Anterior cingulate cortex (tissue), 58 donors: ENCODE measurements around the gene OSBPL10.

Experiments used
- DNase-seq, 58 donors: peaks; one replicate each; lab custom pipeline; 2025; lab: John Stamatoyannopoulos, UW

The OSBPL10 gene

DNA sequence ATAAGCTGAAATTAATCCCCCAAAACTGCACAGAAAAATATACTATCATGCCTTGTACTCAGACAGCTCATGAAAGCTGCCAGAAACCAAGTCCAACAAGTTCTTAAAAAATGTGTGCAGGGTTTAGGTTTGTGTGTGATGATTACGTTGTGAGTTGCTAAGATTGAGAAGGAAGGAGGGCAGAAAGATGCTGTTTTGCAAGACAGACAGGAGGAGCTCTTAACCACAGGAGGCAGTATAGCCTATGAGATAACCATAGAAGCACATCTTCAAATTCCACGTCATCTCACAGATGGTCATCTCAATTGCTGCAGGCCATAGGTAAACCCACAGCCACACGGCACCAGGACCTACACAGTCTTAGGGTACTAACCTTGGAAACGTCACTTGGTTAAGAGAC, 256.4 kb downstream of the OSBPL10 start:
- DNase-seq: no peak

- DNase-seq: no peak
These were observed 256.9 kb downstream of the OSBPL10 start for GRCh38 chr3:31724116-31724515.

DNA sequence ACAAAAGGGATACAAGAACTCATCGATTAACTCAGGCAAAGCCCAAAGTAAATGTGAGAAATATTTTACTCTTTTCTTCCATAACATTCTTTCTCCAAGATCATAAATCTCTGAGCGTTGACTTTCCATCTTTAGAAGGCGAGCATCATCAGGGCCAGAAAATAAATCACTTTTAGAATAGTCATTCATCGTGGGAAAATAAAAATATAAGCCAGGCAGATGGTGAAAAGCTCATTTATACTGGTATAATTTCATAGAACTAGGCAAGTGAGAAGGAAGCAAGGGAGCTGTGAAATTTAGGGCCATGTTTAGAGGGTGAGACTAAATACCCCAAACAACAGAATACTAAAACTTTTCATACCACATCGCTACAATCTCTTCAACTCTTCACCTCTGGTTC, 257.4 kb downstream of the OSBPL10 start:
- no peak for DNase-seq

- DNase-seq: no peak
These were observed 259.4 kb downstream of the OSBPL10 start for GRCh38 chr3:31721676-31722075.

DNA sequence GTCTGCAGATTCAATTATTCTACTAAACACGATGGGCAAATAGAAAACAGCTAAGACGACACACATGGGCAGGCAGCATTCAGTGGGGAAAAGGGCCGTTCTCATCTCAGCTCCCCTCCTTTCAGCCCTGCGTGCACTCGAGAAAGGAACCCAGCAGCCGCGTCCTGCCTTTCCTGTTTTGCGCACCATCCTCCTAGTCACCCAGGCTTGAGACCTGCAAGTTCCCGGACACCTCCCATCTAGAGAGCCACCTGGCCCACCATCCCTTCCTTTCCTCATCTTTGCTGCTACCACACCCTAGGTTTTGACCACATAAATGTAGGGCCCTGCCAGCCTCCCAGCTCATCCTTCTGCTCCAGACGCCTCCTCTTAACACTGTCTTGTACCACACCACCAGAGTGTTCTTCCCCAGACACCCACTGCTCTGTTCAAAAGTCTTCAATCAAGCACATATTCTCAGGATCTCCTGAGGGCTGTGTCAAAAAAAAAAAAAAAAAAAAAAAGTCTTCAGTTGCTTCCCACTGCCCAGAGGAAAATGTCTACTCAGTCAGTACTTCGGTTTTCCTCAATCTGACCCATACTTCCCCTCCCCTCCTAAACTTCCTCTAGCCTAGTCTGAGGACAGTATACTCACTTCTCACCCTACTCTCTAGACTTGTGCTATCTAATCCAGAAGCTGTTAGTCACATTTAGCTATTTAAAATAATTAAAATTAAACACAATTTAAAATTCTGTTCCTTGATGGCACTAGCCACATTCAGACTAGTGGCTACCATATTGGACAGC, 266.4 kb downstream of the OSBPL10 start:
- DNase-seq: no peak

DNA sequence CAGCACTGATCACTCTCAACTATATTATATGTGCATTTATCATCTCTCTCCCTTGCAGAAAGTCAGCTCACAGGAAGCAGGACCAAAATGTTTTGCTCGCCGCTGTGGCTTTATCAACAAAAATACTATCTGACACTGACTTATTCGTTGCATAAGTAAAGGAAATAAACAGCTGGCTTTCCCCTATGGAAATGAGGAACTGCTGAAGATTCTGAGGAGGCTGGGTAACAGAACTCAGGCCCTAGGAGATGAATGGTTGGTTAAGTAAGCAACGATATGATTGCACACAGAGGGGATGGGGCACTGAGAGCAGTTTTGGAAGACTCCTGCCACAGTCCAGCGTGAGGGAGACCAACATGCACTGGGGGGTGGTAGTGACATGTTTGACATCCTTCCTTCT, 267.2 kb downstream of the OSBPL10 start:
- no peak for DNase-seq

DNA sequence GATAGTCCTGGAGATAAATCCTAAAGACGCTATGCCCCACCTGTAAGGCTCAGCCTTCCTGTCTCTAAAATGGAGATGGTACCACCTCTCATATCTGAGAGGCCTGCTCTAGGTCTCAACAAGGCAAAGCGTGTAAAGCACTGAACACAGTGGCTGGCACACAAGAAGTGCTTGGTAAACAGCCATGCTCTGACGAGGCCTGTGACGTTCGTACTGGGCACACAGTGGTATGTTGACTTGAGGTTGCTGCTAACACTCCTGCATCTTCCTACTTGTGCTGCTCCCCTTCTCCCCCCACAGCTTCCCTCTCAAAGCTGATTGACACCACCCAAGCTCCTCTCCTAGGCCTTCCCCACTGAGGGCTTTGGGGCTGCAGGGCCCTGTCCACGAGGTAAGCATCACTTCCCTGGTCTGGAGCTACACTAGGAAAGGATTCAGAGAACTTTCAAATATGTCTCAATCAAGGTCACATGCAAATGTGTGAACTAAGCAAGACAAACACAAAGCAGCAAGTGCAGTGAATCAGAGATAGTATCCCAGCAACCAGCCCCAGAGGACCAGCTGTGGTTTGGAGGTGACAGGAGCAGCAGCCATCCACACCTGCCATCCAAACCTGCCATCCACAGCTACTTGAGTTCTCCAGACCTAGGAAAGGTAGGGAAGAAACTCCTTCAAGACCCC, 270.8 kb downstream of the OSBPL10 start:
- DNase-seq: peak in 1 of 58 donors; percentile 6

DNA sequence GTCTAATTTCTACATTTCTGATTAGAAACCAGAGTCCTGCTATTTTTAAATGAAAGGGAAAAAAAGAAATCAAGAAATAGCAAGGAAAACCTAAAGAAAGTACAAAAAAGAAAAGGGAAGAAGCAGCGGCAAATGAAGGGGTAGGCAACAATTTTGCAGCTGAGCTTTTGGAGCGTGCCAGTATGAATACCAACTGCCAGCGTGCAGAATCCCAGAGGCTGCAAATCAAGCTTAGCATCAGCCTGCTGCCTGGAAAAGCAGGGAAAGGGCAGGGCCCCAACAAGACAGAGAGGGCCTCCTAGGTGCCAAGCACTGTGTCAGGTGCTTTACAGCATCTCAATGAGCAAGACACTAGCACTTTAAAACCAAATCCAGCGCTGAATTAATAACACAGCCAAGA, 271.5 kb downstream of the OSBPL10 start:
- DNase-seq: peak in 11 of 58 donors; percentile 4 to 46 (median 10)

DNA sequence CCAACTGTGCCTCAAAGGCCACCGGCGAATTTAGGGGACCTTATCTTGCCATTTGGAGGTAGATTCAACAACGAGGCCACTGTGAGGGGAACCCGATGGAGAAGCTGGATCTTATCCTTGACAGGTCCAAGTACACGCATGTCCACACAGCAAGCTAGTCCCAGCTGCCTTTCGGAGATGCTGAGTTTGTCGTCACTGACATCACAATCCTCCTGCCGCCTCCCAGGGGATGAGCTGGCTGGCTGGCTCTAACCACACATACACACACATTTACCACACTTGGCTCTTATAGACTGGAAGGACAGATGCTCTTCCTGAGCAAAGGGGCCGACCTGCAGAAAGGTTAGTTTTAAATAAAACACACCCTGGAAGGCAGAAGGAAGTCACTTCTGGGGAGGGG, 272.1 kb downstream of the OSBPL10 start:
- DNase-seq: peak in 3 of 58 donors; percentile 7 to 11 (median 11)

DNA sequence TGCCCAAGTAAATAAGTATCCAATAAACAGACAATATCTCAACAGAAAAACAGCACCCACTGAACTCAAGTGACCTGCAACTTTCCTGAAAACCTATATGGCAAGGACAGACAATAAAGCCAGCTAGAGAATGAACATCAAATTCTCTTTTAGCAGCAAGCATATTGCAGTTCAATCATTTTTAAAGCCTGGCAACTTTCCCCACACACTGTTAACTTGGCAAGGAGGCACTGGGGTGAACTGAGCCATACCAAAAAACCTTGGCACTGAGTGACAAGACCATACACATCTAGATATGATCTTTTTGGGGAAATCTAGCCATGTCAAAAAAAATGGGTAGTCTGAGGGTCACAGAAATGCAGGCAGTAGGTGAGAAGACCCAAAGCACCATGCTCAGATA, 273.8 kb downstream of the OSBPL10 start:
- no peak for DNase-seq

- DNase-seq: no peak
These were observed 275.3 kb downstream of the OSBPL10 start for GRCh38 chr3:31705736-31706135.

GRCh38 chr3:31704591-31705179, 276.4 kb downstream of the OSBPL10 start:
- peak in 10 of 58 donors; percentile 2 to 58 (median 10) for DNase-seq

DNA sequence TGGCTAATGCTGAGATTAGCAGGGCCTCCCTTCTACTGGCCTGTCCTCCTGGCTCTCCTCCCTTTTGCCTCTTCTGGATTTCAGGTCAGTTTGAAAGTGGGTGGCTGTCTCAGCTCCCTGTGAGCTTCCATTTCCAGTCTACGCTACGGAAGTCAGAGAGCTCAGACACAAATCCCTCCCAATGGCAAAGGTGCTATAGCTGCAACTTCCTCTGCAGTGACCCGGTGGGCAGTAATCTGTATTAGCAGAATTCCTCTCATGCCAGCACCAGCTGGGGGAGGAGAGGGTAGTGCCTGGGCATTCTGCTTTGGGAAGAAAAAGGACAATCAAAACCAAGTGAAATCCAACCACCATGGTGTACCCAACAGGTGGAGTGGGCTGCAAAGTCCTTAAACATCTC, 276.9 kb downstream of the OSBPL10 start:
- no peak for DNase-seq

DNA sequence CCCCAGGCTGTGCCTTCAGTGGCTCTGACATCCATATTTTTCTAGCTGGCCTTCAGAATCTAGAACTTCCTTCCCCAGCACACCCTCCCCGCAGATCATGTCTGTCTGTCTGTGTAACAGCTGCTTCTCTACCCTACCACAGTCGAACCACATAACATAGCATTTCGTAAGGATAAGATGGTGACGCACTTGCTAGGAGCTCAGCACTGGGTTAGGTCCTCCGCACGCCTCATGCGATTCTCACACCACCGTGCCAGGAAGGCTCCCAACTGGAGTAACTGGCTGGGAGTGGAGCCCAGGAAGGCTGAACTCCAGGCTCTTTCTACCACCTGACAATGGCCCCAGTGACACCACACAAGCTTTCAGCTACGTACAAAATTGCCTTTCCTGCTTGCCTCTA, 279.8 kb downstream of the OSBPL10 start:
- no peak for DNase-seq

- DNase-seq: no peak
These were observed 281.6 kb downstream of the OSBPL10 start for GRCh38 chr3:31699309-31699953.

- DNase-seq: no peak
These were observed 284.1 kb downstream of the OSBPL10 start for GRCh38 chr3:31696815-31697548.

GRCh38 chr3:31696009-31696297, 285.1 kb downstream of the OSBPL10 start:
- no peak for DNase-seq

DNA sequence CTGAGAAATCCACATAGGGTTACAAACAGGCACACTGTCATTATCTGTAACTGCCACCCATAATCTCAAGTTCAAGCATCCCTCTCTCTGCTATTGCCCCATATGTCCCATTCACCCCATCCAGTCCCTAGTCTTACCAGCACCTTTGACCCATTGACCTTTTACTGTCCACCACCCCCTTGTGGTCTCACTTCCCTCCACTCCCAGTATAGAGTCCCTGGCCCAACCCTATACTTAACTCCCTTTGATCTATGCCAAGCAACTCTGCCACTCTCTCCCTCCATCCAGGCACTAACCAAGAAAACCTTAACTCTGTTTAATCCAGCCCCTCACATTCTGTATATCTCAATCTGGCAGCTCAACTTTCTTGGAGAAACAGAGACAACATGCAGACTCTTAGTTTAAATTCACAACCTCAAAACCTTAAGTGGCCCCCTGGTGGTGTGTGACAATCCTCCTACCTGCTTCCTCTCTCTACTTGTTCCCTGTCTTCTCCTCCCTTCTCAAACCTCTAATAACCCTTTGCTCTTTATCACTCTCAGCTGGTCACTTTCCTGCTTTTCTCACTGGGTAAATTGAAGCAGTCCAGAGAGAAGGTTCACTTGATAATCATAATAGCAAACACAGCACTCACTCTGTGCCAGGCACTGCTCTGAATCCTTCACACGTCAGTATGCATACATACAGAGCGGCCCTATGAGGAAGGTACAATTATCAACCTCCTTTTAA, 285.6 kb downstream of the OSBPL10 start:
- no peak for DNase-seq

- DNase-seq: no peak
These were observed 287.7 kb downstream of the OSBPL10 start for GRCh38 chr3:31693346-31693745.

DNA sequence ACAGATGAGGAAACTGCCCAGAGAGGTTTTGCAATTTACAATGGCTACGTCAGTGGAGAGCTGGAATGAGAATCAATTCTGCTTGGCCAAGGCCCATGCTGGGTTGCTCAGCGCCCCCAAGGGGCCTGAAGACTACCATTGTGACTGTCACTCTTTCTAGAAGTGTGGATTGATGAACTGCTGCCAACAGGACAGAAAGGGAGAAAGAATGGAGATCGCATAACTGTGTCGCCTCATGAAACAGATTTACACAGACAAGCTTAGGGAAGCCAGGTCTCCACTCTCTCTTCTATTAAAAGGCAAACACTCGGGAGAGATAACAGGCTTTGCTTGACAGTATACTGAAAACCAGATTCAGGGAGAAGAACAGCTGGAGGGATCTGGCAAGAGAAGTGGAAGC, 288.3 kb downstream of the OSBPL10 start:
- DNase-seq: no peak
